K562 (cell line): ENCODE measurements around the gene GKAP1.

Experiments used
- ZNF263 ChIP-seq: sonication (generic); formaldehyde crosslinking; IDR thresholded peaks from 2 replicates; pipeline ENCODE4 v1.8.0; 2022; ENCODE audit warnings: mild to moderate bottlenecking, missing genetic modification reagents, borderline replicate concordance
- ZNF609 ChIP-seq: sonication (generic); formaldehyde crosslinking; IDR thresholded peaks from 2 replicates; pipeline ENCODE4 v1.8.1; 2023; ENCODE audit warnings: missing genetic modification reagents, mild to moderate bottlenecking, borderline replicate concordance

GRCh38 chr9:83698976-83699585 lies 118.5 kb downstream of the GKAP1 start:
- TF ChIP-seq ZNF609 (CRISPR knock-in tag) (no peak), ZNF263 (no peak)
